ENCODE results near the gene NFE2L2.
"Not testable (repeated sequence)": the region's sequence is repeated elsewhere in the genome, so short reads cannot be mapped to it uniquely, and the experiment has no call there.

The NFE2L2 gene

GRCh38 chr2:177251165-177251542 lies 13.4 kb downstream of the NFE2L2 start:
- peaks cover 76% of the 10 kb centered on the region for H4K20me1 ChIP-seq (ENCODE audit: insufficient read depth, low read length)

DNA sequence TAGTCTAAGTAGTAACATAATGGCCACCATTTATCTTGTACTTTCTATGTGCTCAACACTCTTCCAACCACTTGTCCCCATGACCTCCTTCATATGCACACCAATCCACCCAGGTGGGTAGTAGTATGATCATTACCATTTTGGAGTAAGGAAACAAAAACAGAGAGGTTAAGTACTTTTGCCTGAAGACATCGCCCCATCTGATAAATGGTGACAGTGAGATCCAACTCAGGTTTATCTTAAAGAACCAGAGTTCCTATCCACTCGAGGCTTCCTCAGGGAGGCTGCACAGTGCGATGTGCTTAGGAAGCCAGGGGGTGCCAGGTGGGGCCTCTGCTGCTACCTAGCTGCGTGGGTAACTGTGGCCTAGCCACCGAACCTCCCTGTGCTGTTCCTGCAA lies 14.1 kb downstream of the NFE2L2 start:
- Histone ChIP-seq H3K27ac (ENCODE audit: low read length) (no peak overlapping the region), H3K36me3 (replicated peaks; ENCODE audit: low read depth, low read length) (no peaks in the 10 kb centered on the region), H3K27me3 (ENCODE audit: low read depth, low read length) (no peaks in the 10 kb centered on the region), H3K9me3 (ENCODE audit: insufficient read depth, low read length) (no peaks in the 10 kb centered on the region), H4K20me1 (ENCODE audit: insufficient read depth, low read length) (peaks cover 74% of the 10 kb centered on the region), H3K4me2 (ENCODE audit: low read length) (no peak overlapping the region), H3K4me1 (ENCODE audit: low read length) (no peaks in the 10 kb centered on the region), H3K79me2 (ENCODE audit: low read length) (peaks cover 96% of the 10 kb centered on the region), H3K9ac (ENCODE audit: low read length) (no peak overlapping the region), H2AFZ (ENCODE audit: low read depth, low read length) (no peak overlapping the region), H3K4me3 (ENCODE audit: low read length) (no peak overlapping the region)
- no peak for TF ChIP-seq EZH2phosphoT487 (IDR thresholded peaks at IDR 0.05; ENCODE audit: low read depth)
- no peak for TF ChIP-seq CTCF (IDR thresholded peaks at IDR 0.05; ENCODE audit: low read depth, low read length)

More at GRCh38 chr2:177251165-177251542, 13.4 kb downstream of the NFE2L2 start:
- Histone ChIP-seq H3K4me2 (ENCODE audit: low read length) (no peak overlapping the region), H3K9ac (ENCODE audit: low read length) (no peak overlapping the region), H3K79me2 (ENCODE audit: low read length) (peaks cover 98% of the 10 kb centered on the region), H3K4me3 (ENCODE audit: low read length) (no peak overlapping the region), H3K36me3 (replicated peaks; ENCODE audit: low read depth, low read length) (no peaks in the 10 kb centered on the region), H3K27me3 (ENCODE audit: low read depth, low read length) (no peaks in the 10 kb centered on the region), H3K27ac (ENCODE audit: low read length) (no peak overlapping the region), H2AFZ (ENCODE audit: low read depth, low read length) (no peak overlapping the region), H3K9me3 (ENCODE audit: insufficient read depth, low read length) (no peaks in the 10 kb centered on the region), H3K4me1 (ENCODE audit: low read length) (no peaks in the 10 kb centered on the region)
- TF ChIP-seq EZH2phosphoT487 (IDR thresholded peaks at IDR 0.05; ENCODE audit: low read depth) (no peak), CTCF (IDR thresholded peaks at IDR 0.05; ENCODE audit: low read depth, low read length) (no peak)

GRCh38 chr2:177249038-177249437 lies 15.5 kb downstream of the NFE2L2 start:
- no peaks in the 10 kb centered on the region for H3K27me3 ChIP-seq (ENCODE audit: low read depth, low read length)
- H4K20me1 ChIP-seq (ENCODE audit: insufficient read depth, low read length) = peaks cover 69% of the 10 kb centered on the region
- H3K4me3 ChIP-seq (ENCODE audit: low read length) = no peak overlapping the region
- no peaks in the 10 kb centered on the region for H3K36me3 ChIP-seq (replicated peaks; ENCODE audit: low read depth, low read length)
- TF ChIP-seq EZH2phosphoT487 (IDR thresholded peaks at IDR 0.05; ENCODE audit: low read depth) (no peak), CTCF (IDR thresholded peaks at IDR 0.05; ENCODE audit: low read depth, low read length) (no peak)
- H3K9me3 ChIP-seq (ENCODE audit: insufficient read depth, low read length) = no peaks in the 10 kb centered on the region
- H3K27ac ChIP-seq (ENCODE audit: low read length) = no peak overlapping the region
- H3K9ac ChIP-seq (ENCODE audit: low read length) = no peak overlapping the region
- H3K4me2 ChIP-seq (ENCODE audit: low read length) = no peak overlapping the region
- peaks cover 96% of the 10 kb centered on the region for H3K79me2 ChIP-seq (ENCODE audit: low read length)
- no peak overlapping the region for H2AFZ ChIP-seq (ENCODE audit: low read depth, low read length)
- H3K4me1 ChIP-seq (ENCODE audit: low read length) = no peaks in the 10 kb centered on the region

- Histone ChIP-seq H3K27me3 (ENCODE audit: low read depth, low read length) (no peaks in the 10 kb centered on the region), H3K4me3 (ENCODE audit: low read length) (no peak overlapping the region), H3K9me3 (ENCODE audit: insufficient read depth, low read length) (no peaks in the 10 kb centered on the region), H3K4me1 (ENCODE audit: low read length) (0 out of 2 replicates have a peak, but pooled peaks cover under 1% of the 10 kb centered on the region), H3K9ac (ENCODE audit: low read length) (no peak overlapping the region), H3K4me2 (ENCODE audit: low read length) (no peak overlapping the region), H2AFZ (ENCODE audit: low read depth, low read length) (no peak overlapping the region), H3K79me2 (ENCODE audit: low read length) (peaks cover 93% of the 10 kb centered on the region), H3K27ac (ENCODE audit: low read length) (no peak overlapping the region), H3K36me3 (replicated peaks; ENCODE audit: low read depth, low read length) (no peaks in the 10 kb centered on the region), H4K20me1 (ENCODE audit: insufficient read depth, low read length) (peaks cover 64% of the 10 kb centered on the region)
- no peak for TF ChIP-seq EZH2phosphoT487 (IDR thresholded peaks at IDR 0.05; ENCODE audit: low read depth)
- no peak for TF ChIP-seq CTCF (IDR thresholded peaks at IDR 0.05; ENCODE audit: low read depth, low read length)
These were observed 16.7 kb downstream of the NFE2L2 start for GRCh38 chr2:177247693-177248262.

DNA sequence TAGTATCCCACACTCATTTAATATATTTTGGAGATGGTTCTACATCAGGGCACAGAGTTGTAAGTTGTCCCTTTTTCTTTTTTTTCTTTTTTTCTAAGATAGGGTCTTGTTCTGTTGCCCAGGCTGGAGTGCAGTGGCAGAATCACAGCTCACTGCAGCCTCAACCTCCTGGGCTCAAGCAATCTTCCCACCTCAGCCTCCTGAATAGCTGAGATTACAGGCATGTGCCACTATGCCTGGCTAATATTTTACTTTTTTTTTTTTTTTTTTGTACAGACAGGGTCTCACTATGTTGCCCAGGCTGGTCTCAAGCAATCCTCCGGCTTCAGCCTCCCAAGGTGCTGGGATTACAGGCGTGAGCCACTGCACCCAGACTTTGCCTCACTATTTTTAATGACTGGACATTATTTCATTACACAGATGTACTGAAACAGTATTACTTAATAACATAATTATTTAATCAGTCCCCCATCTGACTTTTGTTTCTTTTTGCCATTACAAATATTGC lies 17.9 kb downstream of the NFE2L2 start:
- H2AFZ ChIP-seq (ENCODE audit: low read depth, low read length); H3K9ac ChIP-seq (ENCODE audit: low read length); H3K36me3 ChIP-seq (replicated peaks; ENCODE audit: low read depth, low read length); H3K27me3 ChIP-seq (ENCODE audit: low read depth, low read length); H3K9me3 ChIP-seq (ENCODE audit: insufficient read depth, low read length); H3K4me3 ChIP-seq (ENCODE audit: low read length); H3K4me1 ChIP-seq (ENCODE audit: low read length); H3K27ac ChIP-seq (ENCODE audit: low read length); H3K4me2 ChIP-seq (ENCODE audit: low read length): not testable (repeated sequence)
- H4K20me1 ChIP-seq (ENCODE audit: insufficient read depth, low read length) = peaks cover 61% of the 10 kb centered on the region
- H3K79me2 ChIP-seq (ENCODE audit: low read length) = peaks cover 93% of the 10 kb centered on the region
